SK-MEL-5 (cell line): Measurements from ENCODE around the gene KIZ. TPM values are rescaled to one million over a fixed set of nuclear protein-coding genes. Genes with fewer than 3 reads are reported as not detected.

ENCODE experiments used
- DNase-seq: peaks from one replicate; pipeline ENCODE4 v3.0.0-alpha.2; 2016; ENCODE audit warnings: low read depth, low spot score
- in situ Hi-C: cut with HindIII; loops from 2 replicates; pipeline ENCODE4 v1.10.0; 2016; ENCODE audit warnings: low sequenced_read_pairs, high pct_unique_total_duplicates, low pct_unique_long_range_greater_than_20kb
- total RNA-seq: library from RNA; depleted of rRNA; stranded (reverse); fragments of >200 nt; shearing (Covaris generic); gene quantifications from 2 replicates; pipeline ENCODE4 v1.2.3, GENCODE V29; 2014

KIZ gene
- total RNA-seq, 1 experiment from 2014 or later = 18.9 TPM

DNA sequence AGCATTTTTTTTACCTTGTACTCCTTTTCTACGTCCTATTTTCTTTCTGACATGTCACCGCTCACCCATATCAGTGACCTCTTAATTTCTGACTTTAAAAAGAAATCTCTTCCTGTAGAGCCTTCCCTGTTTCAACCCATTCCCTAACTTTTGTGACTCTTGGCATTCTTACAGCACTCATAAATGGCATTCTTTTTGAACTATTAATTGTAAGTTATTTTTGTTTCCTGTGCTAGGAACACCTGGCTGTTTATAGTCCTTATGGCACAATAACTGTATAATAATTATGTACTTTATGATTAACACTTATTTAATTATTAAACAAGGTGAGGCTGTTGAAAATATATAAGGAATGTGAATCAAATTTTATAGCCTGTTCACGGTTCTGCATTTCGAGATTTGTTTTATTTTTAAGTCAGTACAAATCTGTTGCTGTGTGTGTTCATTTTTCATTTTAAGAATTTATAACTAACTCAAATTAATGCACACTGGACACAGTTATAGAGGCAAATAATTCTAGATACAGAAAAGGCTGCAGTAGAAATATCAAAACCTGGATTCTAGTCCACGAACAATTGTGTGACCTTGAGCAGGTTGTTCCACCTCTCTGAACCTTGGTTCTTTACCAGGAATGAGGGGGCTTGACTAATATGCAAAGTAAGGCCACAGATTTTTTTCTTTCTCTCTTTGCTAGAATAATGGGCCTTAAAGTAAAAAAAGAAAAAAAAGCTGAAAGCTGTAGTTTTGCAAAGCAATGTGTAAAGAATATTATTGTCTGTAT is 1.5 kb downstream of the KIZ start:
- DNase-seq = no peak
- in situ Hi-C loops = no loop called here

DNA sequence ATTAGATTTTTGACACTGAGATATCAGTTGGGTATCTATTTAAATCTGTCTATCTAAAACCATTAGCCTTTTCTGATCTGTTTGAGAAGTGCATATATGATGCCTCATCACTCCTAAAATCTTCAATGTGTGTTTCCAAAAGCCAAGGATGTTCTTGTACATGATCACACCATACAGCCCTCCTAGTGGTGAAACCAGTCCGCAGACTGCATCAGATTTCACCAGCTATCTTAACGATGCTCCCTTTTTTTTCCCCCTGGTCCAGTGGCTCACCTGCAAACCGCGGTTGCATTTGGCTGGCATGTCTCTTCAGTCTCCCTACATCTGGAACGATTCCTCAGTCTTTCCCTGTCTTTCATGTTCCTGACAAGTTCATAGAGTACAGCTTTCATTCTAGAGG is 4.0 kb downstream of the KIZ start:
- DNase-seq = peak; percentile 24
- in situ Hi-C loops = no loop called here

DNA sequence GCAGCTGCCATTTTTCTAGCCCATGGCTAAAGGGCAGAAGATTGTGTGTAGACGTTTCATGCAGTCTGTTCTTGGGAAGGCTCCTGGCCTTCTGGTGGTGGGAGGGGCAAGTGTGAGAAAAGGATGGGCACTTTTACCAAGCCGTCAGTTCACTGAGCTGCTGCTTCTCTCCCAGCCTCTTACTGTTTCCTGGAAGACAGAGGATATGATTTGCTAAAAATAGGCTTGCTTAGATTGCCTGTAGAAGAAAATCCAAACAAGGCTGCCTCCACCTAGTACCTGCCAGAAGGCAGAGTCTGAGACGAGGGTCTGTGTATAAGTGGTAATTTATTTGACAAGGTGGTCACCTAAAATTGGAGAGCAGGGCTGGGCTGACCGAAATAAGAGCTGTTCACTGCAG is 7.5 kb downstream of the KIZ start:
- DNase-seq = no peak
- in situ Hi-C loops = no loop called here

DNA sequence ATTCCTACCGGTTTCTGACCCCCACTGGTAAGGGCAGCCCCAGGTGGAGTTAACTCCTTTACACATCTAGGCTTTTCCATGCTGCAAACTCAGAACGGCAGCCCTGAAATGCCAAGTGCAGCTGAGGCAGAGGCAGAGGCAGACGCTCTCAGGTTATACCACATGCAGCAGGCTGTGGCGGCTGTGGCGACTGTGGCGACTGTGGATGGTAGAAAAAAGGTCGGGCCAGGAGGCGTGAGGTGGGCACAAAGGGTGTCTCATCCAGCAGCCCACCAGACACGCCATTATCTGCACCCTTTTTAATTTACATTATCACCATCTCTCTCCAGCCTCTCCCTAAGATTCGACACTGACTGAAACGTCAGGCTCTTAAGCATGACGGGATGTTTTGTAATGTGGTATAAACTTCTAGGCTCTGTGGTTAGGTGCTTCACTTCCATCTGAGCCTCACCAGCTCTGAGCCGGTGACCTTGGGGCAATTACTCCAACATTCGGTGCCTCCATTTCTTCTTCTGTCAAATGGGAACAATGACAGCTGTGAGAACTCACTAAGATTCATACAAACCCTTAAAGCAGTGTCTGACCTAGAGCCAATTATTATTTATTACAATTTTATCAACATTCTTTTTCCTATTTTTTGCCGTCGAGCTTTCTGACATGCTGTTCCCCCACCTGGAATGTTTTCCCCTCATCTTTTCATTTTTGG is 8.2 kb downstream of the KIZ start:
- no peak for DNase-seq
- in situ Hi-C loops = no loop called here

- DNase-seq = no peak
- in situ Hi-C loops = no loop called here
Observed at GRCh38 chr20:21134883-21135493, 9.1 kb downstream of the KIZ start.

- no peak for DNase-seq
- in situ Hi-C loops = no loop called here
Observed at GRCh38 chr20:21136015-21136732, 10.3 kb downstream of the KIZ start.

DNA sequence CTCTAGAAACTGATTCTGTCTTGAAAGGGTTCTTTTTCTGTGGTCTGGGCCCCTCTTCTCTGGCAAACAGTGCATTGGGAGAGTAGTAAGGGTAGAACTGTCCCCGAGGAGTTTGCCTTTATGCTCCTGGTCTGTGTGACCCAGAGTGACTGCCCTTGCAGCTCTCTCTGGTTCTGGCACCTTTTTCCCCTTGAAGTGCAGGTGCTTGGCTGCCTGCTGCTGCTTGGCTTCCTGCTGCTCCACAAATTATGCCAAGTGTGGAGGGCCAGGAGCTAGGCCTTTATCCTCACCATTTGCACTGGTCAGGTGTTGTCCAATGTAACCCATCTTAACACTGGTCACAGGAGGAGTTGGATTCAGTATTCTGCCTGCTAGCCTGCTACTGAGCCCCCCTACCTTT is 11.2 kb downstream of the KIZ start:
- in situ Hi-C loops = no loop called here

GRCh38 chr20:21139881-21140566 is 14.1 kb downstream of the KIZ start:
- DNase-seq = no peak
- in situ Hi-C loops = no loop called here

More for the DNA sequence above, 11.2 kb downstream of the KIZ start:
- no peak for DNase-seq

DNA sequence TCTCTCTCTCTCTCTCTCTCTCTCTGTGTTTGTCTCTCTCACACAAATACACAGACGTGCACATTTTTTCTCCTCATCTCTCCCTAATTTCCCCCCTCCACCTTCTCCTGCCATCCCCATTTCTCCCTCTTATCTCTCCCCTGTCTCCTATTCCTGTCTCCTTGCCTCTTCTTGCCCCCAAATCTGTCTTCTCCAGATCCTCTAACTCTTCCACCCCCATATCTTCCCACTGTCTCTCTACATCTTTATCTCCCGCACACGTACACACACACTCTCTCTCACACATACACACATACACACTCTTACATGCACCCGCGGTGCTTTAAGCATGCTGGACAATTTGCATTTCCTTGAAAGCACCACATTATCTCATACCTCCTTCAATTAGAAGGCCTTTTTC is 15.9 kb downstream of the KIZ start:
- no peak for DNase-seq
- in situ Hi-C loops = no loop called here

- no peak for DNase-seq
- in situ Hi-C loops = no loop called here
Observed at GRCh38 chr20:21143194-21143890, 17.5 kb downstream of the KIZ start.

- DNase-seq = no peak
- in situ Hi-C loops = no loop called here
Observed at GRCh38 chr20:21145424-21145823, 19.5 kb downstream of the KIZ start.

GRCh38 chr20:21146215-21146614 is 20.3 kb downstream of the KIZ start:
- DNase-seq = no peak
- in situ Hi-C loops = no loop called here

DNA sequence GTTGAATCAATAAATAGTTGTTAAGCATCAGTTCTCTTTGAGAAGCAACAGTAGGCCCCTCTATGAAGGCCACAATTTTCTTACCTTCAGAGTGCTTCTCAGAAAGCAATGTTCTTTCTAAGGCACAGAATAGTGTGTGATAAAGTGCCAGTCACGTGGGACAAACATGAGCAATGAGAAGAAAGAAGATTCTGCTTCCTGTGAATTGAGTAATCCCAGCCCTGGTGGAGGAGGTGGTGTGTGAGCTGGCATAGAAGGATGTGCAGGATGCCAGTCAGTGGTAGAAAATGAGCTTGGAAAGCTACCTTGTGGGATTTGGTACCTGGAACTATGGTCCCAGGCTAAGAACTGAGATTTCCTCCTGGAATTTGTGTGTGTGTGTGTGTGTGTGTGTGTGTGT is 21.7 kb downstream of the KIZ start:
- in situ Hi-C loops = no loop called here

GRCh38 chr20:21149344-21149743 is 23.5 kb downstream of the KIZ start:
- no peak for DNase-seq
- in situ Hi-C loops = no loop called here

More for the DNA sequence above, 21.7 kb downstream of the KIZ start:
- DNase-seq = peak; percentile 17

DNA sequence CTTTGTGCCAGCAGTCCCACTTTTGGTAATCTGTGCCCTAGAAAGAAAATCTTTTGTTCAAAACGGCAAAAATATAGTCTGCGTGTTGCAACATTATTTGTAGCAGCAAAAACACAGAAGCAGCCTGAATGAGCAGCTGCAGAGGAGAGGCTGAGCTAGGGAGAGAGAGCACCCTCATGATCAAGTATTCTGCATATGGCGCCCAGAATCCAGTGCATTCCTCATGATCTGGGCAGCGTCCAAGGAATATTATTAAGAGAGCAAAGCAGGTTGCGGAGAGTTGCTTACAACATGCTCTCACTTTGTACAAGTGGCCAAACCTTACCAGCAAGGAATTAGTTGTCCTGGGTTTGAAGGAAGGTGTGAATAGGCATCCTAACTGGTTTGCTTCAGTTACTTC is 25.9 kb downstream of the KIZ start:
- in situ Hi-C loops = no loop called here
- DNase-seq = no peak

DNA sequence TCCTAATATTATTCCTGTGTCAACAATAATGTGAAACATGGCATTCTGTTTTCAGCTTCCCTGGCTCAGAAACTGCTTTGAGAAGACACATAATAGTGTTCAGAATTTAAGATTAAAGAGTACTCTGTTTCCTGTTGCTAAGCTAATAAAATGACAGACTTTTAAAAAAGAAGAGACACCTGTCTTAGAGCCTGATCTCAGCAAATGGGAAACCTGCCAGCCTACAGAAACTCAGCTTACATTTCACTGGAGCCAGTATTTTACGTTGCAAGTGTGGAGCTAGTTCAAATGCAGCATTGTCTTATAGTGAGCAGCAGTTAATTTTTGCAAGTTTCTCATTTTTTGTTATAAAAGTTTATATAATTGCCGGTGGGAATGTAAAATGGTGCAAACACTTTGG is 28.8 kb downstream of the KIZ start:
- no peak for DNase-seq
- in situ Hi-C loops = no loop called here

DNA sequence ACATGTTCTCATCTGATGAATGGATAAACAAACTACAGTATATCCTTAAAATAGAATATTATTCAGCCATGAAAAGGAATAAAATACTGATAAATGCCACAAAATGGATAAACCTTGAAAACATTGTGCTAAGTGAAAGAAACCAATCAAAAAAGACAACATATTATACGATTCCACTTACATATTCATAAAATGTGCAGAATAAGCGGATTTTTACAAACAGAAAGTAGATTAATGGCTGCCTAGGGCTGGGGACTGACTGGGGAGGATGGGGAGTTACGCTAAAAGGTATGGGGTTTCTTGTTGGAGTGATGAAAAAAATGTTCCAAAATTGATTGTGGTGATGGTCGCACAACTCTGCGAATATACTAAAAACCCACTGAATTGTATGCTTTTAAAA is 29.4 kb downstream of the KIZ start:
- in situ Hi-C loops = no loop called here
- DNase-seq = no peak
